Calu3 (cell line): ENCODE measurements around the gene SGO2. TPM values are rescaled to one million over a fixed set of nuclear protein-coding genes. Genes with fewer than 3 reads are reported as not detected.

Experiments
- BruUV-seq: library from RNA; stranded (reverse); fragments of 400-500 nt; replicated peaks from 2 replicates; lab custom pipeline; 2021; lab: Mats Ljungman, UMichigan
- CTCF ChIA-PET: fragments of 300-600 bp; sonication (Branson Sonifier 250); formaldehyde crosslinking; loops from one replicate; lab custom pipeline; 2022; ENCODE audit warnings: antibody characterized with exemption; lab: Charles Lee
- DNase-seq: peaks from one replicate; pipeline ENCODE4 v3.0.0; 2022
- H3K27ac Mint-ChIP-seq: one replicate; pipeline ENCODE4 v1.8.0; 2022; ENCODE audit warnings: mixed read lengths; ENCODE audit not compliant: unreplicated experiment
- H3K27me3 Mint-ChIP-seq: one replicate; pipeline ENCODE4 v1.8.0; 2022; ENCODE audit warnings: mixed read lengths; ENCODE audit not compliant: unreplicated experiment
- H3K36me3 Mint-ChIP-seq: one replicate; pipeline ENCODE4 v1.8.0; 2022; ENCODE audit warnings: mild to moderate bottlenecking, moderate library complexity, mixed read lengths; ENCODE audit not compliant: insufficient read depth, unreplicated experiment
- H3K4me1 Mint-ChIP-seq: one replicate; pipeline ENCODE4 v1.8.0; 2022; ENCODE audit warnings: mild to moderate bottlenecking, low read depth, mixed read lengths; ENCODE audit not compliant: unreplicated experiment
- H3K4me3 Mint-ChIP-seq: one replicate; pipeline ENCODE4 v1.8.0; 2022; ENCODE audit warnings: mild to moderate bottlenecking, low read depth, moderate library complexity, mixed read lengths; ENCODE audit not compliant: unreplicated experiment
- H3K9me3 Mint-ChIP-seq: one replicate; pipeline ENCODE4 v1.8.0; 2022; ENCODE audit warnings: low read depth, mixed read lengths; ENCODE audit not compliant: unreplicated experiment
- CTCF ChIP-seq: fragments of 200-600 bp; IDR thresholded peaks from one replicate; pipeline ENCODE4 v1.8.0; 2022; ENCODE audit warnings: antibody characterized with exemption; ENCODE audit not compliant: unreplicated experiment
- intact Hi-C: fragments of 100-400 bp; cut with micrococcal nuclease; formaldehyde crosslinking; loops from one replicate; pipeline ENCODE4 v1.10.0; 2022; ENCODE audit not compliant: unreplicated experiment
- total RNA-seq: library from RNA; stranded (reverse); gene quantifications from 2 replicates; pipeline ENCODE4 v1.2.3, GENCODE V29; 2022

SGO2 gene
- total RNA-seq, 1 experiment from 2014 or later = 22.9 TPM

GRCh38 chr2:200525551-200525881 is 491 bp upstream of the SGO2 start:
- Mint-ChIP-seq H3K4me3 (peak overlapping the region; percentile 89), H3K9me3 (no peaks in the 10 kb centered on the region), H3K36me3 (peaks cover 15% of the 10 kb centered on the region), H3K4me1 (peaks cover 21% of the 10 kb centered on the region), H3K27me3 (no peaks in the 10 kb centered on the region), H3K27ac (no peak overlapping the region)
- CTCF ChIA-PET = interaction anchor here (0.6 to 1.5 kb wide), 2 partner anchors 8 to 339 kb away, joined by 3 read pairs; partner anchors contain the start of gene CLK1
- TF ChIP-seq CTCF = no peak
- no TSS peak for BruUV-seq
- intact Hi-C loops = no loop called here
- no peak for DNase-seq

GRCh38 chr2:200528228-200528627 is 2.2 kb downstream of the SGO2 start:
- H3K4me3 Mint-ChIP-seq = no peak overlapping the region
- TF ChIP-seq CTCF = no peak
- intact Hi-C loops = no loop called here
- no peaks in the 10 kb centered on the region for H3K9me3 Mint-ChIP-seq
- peaks cover 15% of the 10 kb centered on the region for H3K36me3 Mint-ChIP-seq
- H3K4me1 Mint-ChIP-seq = peaks cover 21% of the 10 kb centered on the region
- H3K27ac Mint-ChIP-seq = no peak overlapping the region
- DNase-seq = no peak
- no peaks in the 10 kb centered on the region for H3K27me3 Mint-ChIP-seq
- CTCF ChIA-PET = no interaction called here
- no TSS peak for BruUV-seq

- no peak for TF ChIP-seq CTCF
- Mint-ChIP-seq H3K36me3 (no peaks in the 10 kb centered on the region), H3K27me3 (no peaks in the 10 kb centered on the region), H3K4me3 (no peak overlapping the region), H3K9me3 (no peaks in the 10 kb centered on the region), H3K4me1 (peaks cover 4% of the 10 kb centered on the region), H3K27ac (no peak overlapping the region)
- BruUV-seq = no TSS peak
- DNase-seq = no peak
- intact Hi-C loops = no loop called here
- CTCF ChIA-PET = no interaction called here
Measured at GRCh38 chr2:200533754-200534153, 7.7 kb downstream of the SGO2 start.

- DNase-seq = no peak
- BruUV-seq = no TSS peak
- no peaks in the 10 kb centered on the region for H3K9me3 Mint-ChIP-seq
- H3K4me1 Mint-ChIP-seq = no peaks in the 10 kb centered on the region
- H3K36me3 Mint-ChIP-seq = no peaks in the 10 kb centered on the region
- CTCF ChIA-PET = no interaction called here
- TF ChIP-seq CTCF = no peak
- no peaks in the 10 kb centered on the region for H3K27me3 Mint-ChIP-seq
- H3K4me3 Mint-ChIP-seq = no peak overlapping the region
- intact Hi-C loops = no loop called here
- no peak overlapping the region for H3K27ac Mint-ChIP-seq
Measured at GRCh38 chr2:200534572-200534971, 8.6 kb downstream of the SGO2 start.
